ENCODE measurements around the gene SYT7.
"Not testable (repeated sequence)": the region's sequence is repeated elsewhere in the genome, so short reads cannot be mapped to it uniquely, and the experiment has no call there.

SYT7 gene

DNA sequence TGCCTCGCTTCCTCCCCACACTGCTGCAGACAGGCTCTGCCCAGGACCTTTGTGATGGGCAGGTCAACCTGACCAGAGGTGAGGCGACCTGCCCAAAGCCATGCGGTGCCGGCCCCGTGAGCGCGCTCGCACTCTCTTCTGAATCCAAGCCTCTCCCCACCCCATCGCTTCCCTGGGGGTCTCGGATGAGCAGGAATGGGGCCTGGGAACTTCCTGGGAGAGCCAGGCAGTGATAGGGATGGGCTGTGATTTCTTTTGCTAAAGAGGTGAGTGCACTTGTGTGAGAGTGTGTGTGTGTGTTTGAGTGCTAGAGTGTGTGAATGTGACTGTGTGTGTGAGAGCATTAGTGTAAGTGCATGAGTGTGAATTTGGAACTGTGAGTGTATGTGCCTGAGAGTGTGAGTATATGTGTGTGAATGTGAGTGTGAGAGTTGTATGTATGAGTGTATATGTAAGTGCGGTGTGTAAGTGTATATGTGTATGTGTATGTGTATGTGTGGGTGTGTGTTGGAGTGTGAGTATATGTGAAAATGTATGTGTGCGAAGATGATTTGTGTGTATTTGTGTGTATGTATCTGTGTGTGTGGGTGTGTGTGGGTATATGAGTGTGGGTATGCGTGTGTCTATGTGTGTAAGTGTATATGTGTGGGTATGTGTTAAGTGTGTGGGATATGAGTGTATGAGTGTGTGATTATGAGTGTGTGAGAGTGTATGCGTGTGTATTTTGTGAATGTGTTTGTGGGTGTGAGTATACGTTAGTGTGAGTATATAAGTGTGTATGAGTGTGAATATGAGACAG is 84.1 kb downstream of the SYT7 start:
- DNase-seq (ENCODE audit: low spot score): no peak

DNA sequence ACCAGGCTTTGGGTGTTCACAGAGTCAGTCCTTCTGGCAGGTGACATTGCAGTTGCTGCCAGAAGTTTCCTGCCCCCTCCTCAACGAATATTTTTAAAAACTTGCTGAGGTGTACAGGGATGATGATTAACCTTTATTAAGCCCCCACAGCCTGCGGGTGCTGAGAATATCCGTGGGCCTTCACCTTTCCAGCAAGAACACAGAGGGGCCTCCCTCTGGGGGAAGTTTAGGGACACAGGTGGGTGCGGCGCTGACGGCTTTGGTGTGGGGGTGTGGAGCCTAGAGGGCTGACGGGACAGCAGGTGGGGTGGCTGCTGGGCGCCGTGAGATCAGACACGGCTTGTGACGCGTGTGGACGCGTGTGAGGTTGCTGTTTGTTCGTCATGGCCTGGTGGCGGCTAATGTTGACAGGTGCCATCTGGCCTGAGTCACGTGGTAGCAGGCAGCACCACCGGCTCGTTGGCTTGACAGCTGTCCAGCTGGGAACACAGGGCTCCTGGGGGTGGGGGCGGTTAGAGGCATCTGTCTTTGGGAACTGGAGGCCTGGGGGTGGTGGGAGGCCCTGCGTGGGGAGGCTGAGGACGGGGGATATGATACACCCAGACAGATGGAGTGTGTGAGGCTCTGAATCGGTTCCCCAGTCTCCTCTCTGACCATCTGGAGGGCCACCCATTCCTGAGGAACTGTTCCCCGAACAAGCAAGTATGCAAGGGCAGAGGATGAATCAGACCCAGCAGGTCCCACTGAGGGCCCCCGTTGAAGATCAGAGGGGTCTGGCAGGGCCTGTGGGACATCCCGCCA is 84.9 kb downstream of the SYT7 start:
- DNase-seq (ENCODE audit: low spot score): no peak

DNA sequence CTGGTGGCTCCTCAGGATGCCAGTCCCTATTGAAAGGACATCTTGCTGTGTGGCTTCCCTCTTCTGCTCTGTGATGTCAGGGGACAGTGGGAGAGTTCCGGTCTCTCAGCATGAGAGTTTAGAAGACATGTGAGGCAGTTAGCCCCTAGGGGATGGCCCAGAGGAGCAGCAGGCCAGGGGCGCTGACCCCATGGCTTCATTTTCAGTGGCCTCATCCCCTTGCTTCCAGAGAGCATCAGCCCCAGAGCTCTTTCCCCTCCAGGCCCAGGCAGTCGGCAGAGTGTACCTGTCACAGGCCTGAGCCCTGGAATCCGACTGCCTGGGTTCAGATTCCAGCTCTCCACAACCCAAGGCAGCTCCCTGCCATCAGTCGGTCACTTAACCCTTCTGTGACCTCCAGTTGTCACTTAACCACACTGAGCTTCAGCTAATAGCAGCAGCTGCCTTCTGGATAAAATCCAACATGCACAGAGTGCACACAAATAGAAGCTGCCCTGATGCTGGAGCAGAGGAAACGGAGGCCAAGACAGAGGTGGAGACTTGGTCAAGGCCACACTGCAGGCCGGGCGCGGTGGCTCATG is 86.4 kb downstream of the SYT7 start:
- no peak for DNase-seq (ENCODE audit: low spot score)

DNA sequence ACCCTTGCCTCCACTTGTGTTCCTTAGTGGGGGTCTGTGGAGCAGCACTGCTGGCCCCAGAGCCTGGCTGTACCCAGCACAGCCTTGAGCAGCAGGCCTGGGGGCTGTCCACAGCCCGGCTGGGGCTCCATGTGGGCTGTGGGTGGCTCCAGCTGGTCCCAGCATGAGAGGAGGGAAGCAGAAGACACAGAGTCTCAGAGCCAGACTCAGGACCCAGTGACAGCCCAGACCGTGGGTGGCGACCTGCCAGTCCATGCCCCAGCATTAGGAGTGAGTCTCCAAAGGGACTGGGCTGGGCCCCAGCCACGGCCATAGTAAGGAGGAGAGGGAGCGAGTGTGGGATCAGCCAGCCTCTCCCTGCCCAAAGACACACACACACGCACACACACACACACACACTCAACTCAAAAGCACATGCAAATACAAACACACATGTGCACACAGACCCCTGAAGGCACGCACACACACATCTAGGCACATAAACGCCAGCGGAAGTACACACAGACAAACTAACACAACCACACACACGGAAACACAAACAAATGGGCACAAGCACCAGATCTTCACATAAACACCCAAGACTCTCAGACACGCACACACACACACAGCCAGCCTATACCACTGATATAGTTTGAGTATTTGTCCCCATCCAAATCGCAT is 89.0 kb downstream of the SYT7 start:
- DNase-seq (ENCODE audit: low spot score): no peak

DNA sequence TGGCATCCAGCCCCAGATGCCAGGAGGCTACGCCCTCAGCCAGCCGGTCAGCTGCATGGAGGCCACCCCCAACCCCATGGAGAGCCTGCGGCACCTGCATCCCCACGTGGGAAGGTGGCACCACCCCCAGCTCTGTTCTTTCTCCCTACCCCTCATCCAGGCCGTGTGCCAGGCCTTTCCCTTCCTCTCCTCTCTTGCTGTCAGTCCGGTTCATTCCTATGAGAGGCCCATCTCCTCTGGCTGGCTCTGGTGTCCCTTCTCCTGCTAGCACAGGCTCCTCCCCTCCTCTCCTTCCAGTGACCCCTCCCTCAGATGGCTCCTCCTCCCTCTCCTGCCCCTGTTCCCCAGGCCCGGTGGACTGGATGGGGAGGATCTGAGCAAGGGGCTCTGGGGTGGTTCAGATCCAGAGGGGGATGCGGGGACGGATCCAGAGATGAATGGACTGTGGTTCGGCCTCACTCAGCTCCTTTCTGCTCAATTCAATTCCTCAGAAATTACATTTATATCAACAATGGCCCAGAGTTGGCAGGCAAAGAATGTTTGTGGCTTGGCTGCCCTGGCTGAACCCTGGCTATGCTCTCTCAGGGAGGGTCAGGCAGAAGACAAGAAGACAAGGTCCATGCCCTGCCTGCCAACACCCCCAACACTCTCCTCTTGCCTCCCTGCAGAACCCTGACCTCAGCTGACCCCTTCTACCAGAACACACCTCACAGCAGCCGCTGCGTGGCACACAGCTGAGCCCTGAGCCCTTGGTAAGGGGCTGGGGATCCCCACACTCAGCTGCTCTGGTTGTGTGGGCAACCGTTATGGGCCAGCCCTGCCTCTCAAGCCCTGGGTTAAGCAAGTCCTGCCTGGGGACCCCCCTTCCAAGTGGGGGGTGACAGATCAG is 90.8 kb downstream of the SYT7 start:
- DNase-seq (ENCODE audit: low spot score): no peak

DNA sequence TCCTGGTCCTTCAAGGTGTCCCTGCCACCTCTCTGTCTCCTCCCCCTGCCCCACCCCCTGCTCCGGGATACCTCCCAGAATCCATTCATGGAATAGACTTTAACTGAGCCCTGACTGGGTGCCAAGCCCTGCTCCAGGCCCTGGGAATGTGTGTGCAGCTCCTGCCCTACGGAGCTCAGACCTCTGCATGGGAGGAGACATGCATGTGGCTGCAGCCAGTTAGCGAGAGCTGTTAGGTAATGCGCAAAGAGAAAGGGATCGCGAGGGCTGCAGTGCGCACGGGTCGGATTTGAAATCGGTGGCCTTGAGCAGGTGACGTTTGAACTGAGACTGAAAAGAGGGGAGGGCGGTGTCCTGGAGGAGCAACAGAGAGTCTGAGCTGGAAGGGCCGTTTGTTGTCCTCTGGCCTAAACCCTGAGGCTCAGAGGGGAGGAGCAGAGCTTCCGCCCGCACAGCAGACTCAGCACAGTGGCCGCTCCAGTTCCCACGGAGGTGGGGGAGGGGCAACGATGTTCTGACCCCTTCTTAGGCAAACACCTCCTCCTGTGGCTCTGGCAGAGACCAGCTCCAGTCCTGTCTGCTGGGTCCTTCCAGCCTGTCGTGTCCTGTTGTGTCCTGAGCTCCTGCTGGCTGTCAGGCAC is 92.1 kb downstream of the SYT7 start:
- DNase-seq (ENCODE audit: low spot score): no peak

DNA sequence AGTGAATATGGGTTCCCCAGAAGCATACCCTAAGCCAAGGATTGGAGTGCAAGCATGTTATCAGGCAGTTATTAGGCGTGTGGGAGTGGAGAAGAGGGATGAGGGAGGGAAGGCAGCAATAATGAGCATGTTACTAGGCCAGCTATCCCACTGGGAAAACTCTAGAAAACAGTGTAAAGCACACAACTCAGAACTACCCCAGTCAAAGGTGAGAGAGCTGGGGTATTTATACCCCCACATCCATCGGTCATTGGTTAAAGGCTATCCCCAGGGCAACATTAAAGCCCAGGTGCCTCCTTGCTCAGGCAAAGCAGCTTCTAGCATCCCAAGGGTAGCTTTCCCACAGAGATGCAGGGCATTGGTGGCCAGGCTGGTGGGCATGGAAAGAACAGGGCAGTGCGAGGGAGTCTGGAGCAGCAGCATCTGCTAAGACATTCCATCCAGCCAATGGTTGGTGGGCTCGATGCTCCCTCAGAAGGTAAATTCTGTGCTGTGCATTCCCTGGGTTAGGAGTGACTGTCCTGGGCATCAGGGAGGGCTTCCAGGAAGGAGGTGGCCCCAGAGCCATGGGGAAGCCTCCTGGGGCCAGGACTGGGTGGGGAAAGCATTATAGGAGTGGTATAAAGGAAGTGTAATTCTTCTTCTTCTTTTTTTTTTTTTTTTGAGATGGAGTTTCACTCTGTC is 93.4 kb downstream of the SYT7 start:
- DNase-seq (ENCODE audit: low spot score): no peak

DNA sequence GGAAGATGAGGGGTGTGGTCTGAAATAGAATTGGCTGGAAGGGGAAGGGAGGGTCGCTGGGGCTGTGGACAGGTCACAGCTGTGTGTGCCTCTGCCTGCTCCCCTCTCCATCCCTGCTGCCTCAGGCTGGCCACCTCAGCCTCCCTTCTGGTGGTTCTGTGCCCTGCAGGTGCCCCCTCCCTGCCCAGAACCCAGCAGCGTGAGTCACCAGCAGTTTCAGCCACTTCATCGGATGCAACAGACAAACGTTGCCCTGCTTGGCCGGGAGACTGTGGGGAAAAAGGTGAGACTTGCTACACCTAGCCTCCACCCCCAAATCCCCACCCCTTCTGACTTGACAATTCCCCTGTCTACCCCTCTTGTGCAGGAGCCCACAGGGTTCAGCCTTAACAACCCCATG is 94.1 kb downstream of the SYT7 start:
- no peak for DNase-seq (ENCODE audit: low spot score)

DNA sequence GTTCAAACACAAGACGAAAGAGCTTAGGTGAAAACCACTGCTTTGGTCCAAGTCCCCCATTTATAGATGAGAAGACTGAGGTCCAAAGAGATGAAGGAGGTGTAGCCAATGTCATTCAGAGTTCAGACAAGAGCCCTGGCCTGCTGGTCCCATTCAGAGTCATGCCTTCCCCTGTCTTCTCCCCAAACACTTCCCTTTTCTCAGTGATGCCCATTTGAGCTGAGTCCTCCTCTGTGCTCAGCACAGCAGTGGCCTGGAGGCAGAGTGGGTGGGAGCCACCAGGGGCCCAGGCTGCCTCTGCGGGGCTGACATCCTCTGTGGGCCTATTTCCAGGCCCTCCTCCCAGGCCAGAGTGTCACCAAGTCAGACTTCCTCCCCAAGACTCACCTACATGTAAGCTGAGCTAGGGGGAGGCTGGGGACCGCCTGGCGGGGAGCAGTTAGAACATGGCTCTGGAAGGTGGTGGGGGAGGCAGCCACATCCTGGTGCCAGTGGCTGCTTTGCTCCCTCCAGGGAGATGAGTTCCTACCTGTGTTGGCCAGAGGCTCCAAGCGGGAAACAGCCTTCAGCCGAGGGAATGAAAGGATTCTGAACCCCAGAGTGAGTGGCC is 94.8 kb downstream of the SYT7 start:
- no peak for DNase-seq (ENCODE audit: low spot score)

DNA sequence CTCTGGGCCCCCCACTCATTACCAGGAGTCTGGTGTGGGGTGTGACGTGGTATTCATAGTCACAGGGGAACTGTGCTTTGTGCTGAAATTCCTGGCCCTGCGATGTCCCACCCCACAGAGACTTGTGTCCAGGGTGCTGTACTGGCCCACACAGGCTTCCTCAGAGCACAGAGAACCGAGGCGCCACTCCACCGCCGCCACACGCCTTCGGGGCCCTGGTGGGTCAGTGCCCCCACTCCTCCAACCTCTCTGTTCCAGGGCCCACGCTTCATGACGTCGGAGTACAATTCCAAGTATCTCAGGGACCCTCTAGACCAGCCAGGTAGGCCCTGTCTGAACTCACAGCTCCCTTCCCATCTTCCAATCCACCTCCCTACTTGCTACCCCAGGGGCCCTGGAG is 95.8 kb downstream of the SYT7 start:
- DNase-seq (ENCODE audit: low spot score): no peak

DNA sequence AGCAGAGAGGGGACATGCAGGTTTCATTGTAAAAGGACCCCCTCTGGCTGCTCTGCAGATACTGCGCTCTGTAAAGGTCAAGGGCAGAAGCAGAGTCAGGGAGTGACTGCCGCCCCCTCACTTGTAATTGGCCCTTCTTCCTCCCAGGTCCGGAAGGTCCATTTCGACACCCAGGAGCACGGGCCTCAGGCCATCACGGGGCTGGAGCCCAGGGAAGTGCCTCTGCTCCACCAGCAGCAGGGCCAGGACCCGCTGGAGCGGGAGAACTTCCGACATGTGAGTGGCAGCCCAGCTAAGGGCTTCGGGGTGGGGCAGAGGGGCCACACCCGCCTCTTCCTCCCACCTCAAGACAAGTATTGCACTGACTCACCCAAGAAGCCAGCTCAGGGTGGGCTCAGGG is 96.3 kb downstream of the SYT7 start:
- DNase-seq (ENCODE audit: low spot score): no peak

DNA sequence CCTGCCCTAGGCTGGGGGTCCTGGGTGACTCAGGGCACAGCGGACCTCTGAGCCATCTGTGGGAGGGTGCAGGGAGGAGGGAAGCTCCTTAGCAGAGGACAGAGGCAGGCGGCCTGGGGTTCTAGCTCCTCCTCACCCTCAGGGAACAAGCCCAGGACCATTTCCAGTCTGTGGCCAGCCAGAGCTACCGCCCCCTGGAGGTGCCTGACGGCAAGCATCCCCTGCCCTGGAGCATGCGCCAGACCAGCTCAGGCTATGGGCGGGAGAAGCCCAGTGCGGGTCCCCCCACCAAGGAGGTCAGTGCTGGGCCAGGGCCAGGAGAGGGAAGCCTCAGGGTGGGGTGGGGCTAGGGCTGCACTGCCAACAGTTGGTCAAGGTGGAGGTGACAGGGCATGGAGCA is 98.4 kb downstream of the SYT7 start:
- no peak for DNase-seq (ENCODE audit: low spot score)

DNA sequence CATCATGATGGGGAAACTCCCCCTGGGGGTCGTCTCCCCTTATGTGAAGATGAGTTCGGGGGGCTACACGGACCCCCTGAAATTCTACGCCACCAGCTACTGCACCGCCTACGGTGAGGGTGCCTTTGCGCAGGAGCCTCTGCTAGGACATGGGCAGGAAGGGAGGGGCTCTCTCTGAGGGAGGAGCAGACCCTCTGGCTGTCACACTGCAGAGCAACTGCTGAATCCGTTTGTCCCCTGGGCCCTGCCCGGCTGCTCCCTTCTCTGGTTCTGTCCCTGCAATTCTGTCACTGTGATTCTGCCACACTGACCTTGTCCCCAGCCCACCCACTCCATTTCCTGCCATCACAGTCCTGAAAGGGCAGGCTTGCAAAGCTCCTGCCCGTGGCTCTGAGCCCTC is 99.1 kb downstream of the SYT7 start:
- DNase-seq (ENCODE audit: low spot score): no peak

DNA sequence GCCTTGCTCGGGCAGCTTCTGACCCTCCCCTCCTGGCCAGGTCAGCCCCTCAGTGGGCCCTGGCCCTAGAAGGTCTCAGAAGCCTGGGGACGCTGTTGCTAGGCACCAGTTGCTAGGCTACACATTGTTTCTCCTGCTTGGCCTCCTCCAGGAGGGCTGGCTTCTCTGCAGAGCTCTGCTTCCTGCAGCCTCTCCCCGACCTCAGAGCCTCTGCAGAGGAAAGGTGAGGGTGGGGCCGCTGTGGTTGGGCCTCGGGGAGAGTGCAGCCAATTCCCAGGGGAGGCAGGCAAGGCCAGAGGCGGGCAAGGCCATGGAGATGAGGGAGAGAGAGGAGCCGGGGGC is 99.9 kb downstream of the SYT7 start:
- DNase-seq (ENCODE audit: low spot score): no peak

DNA sequence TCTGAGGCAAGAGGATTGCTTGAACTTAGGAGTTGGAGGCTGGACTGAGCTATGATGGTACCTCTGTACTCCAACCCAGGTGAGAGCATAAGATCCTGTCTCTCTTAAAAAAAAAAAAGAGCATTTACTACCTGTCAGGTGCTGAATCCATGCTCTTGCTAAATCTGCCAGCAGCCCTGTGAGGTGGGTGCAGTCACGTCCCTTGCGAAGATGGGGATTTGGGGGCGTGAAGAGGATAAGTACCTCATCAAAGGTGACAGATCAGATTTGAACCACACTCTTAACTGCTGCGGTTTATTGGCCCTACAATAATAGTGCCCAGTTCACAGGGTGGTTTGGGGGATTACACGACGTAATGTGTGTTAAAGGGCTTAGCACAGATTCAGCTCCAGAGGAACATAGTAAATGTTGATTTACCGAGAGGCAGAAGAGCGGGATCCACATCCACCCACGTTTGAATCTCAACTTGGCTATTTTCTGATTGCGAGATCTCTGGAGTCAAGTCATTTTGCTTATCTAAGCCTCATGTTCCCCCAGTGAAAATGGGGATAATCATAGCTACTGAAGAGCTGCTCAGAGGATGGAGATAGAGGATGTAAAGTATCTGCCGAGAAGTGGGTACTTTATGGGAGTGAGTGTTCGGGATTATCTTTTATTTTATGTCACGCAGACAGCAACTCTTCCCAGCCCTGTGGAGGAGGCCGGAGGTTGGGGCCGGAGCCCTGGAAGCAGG is 100.4 kb downstream of the SYT7 start:
- no peak for DNase-seq (ENCODE audit: low spot score)

DNA sequence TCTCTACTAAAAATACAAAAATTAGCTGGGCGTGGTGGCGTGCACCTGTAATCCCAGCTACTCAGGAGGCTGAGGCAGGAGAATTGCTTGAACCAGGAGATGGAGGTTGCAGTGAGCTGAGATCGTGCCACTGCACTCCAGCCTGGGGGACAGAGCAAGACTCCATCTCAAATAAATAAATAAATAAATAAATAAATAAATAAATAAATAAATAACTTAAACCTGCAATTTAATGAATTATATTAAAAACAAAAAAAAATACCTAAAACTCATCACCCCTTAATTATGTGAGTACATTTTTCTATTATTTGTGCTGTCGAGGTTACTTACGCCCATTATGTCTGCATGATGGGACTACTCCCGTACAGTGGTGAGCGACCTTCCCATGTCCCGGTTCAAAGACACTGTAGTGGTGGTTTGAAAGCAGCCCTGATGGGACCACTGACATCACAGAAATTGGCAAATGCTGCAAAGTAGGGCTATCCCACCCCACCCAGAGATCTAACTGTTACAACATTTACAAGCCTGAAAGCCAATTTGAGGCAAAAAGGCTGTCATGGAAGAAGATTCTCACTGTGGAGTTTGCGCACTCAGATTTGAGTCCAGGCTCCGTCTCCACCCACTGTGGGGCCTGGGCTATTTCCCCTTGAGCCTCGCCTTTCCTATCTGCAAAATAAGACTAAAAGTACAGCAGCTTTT is 101.4 kb downstream of the SYT7 start:
- DNase-seq (ENCODE audit: low spot score): not testable (repeated sequence)

DNA sequence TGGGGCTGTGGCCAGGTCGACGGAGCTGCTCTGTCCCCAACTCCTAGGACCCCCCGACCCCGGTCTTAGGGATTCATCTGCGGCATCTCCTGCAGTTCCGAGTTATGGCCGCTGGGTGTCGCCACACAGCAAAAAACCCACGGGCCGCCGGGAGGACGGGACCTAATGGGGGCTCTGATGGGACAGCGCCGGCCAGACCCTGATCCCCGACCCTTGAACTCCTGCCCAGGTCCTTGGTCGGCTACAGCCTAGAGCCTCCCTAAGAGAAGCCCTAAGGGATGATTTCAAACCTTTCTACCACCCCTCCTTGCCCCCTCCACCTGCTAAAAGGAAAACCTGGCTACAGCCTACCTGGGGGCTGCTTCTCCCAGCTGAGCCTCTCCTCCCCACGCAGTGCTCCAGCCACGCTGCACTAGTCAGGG is 103.1 kb downstream of the SYT7 start:
- no peak for DNase-seq (ENCODE audit: low spot score)

DNA sequence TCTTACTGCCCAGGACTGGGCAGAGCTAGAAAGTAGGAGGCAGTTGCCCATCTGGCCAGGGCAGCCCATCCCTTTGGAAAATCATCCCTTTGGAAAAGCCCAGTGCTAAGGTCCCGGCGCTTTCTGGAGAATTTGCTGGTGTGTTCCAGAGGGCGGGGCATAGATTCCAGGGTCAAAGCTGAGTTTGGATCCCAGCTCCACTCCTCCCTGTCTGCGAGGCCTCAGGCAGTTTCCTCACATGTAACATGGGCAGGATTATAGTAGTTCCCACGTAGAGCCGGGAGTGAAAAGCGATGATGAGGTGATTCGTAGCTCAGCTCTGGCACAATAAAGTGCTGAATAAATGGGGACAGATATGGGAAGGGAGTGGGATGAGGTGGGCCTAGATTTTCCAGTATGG is 103.8 kb downstream of the SYT7 start:
- DNase-seq (ENCODE audit: low spot score): no peak

DNA sequence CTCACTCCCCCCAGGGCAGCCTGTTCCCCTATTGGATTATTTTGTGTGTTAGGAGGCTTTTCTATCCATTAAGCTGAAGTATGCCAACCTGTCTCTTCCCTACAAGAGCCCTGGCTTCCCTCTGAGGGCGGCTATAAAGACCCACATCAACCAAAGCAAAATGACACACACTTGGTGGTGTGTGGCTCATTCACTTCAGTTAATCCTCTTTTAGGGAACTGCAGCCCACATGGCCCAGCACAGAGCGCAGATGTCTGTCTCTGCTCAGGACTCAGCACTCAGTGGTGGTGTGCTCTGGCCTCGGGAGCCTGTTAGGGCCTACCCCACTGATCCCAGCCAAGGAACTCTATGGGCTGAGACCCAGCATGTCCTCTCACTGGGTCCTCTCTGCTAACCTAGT is 104.5 kb downstream of the SYT7 start:
- no peak for DNase-seq (ENCODE audit: low spot score)
